ENCODE data around the gene SLC30A3.

DNA sequence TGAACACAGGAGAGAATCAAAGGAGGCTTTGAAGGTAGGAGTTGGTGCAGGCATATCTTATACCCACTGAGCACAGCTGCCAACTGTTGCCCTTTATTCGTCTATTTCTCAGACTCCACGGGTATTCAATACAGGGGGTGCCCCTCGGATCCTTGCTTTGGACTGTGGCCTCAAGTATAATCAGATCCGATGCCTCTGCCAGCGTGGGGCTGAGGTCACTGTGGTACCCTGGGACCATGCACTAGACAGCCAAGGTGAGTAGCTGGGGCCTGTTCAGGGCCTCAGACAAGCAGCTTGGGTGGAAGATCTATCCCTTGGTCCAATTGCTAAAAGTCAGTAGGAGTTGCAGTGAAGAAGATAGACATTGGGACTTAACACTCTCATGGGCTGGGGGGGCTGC, 40.4 kb downstream of the SLC30A3 start:
- TF ChIP-seq EZH2 (IDR thresholded peaks at IDR 0.05) = no peak
- no peak for TF ChIP-seq POLR2AphosphoS5 (IDR thresholded peaks at IDR 0.05; ENCODE audit: borderline replicate concordance, low read depth, low read length)
- TF ChIP-seq FOXP2 (optimal IDR thresholded peaks at IDR 0.05; ENCODE audit: control extremely low read depth, extremely low read length, insufficient read depth) = no peak
